Measurements from ENCODE around the gene CEP78.
"Not testable (repeated sequence)": the region's sequence is repeated elsewhere in the genome, so short reads cannot be mapped to it uniquely, and the experiment has no call there.

Gene CEP78

GRCh38 chr9:78235256-78235761 lies 566 bp upstream of the CEP78 start:
- no peak for DNase-seq (ENCODE audit: low read depth)

GRCh38 chr9:78236551-78236910 lies 656 bp downstream of the CEP78 start:
- no peak for DNase-seq (ENCODE audit: low read depth)

- DNase-seq (ENCODE audit: low read depth), result no peak
These were observed 2.5 kb downstream of the CEP78 start for GRCh38 chr9:78238046-78239038.

- no peak for DNase-seq (ENCODE audit: low read depth)
These were observed 3.6 kb downstream of the CEP78 start for GRCh38 chr9:78239506-78239905.

- no peak for DNase-seq (ENCODE audit: low read depth)
These were observed 6.2 kb downstream of the CEP78 start for GRCh38 chr9:78242041-78242440.

- no peak for DNase-seq (ENCODE audit: low read depth)
These were observed 7.3 kb downstream of the CEP78 start for GRCh38 chr9:78243130-78243529.

GRCh38 chr9:78245401-78245800 lies 9.5 kb downstream of the CEP78 start:
- DNase-seq (ENCODE audit: low read depth), result no peak

- DNase-seq (ENCODE audit: low read depth), result no peak
These were observed 12.8 kb downstream of the CEP78 start for GRCh38 chr9:78248635-78249034.

- DNase-seq (ENCODE audit: low read depth), result no peak
These were observed 13.7 kb downstream of the CEP78 start for GRCh38 chr9:78249542-78249941.

- no peak for DNase-seq (ENCODE audit: low read depth)
These were observed 16.7 kb downstream of the CEP78 start for GRCh38 chr9:78252616-78253015.

GRCh38 chr9:78253285-78253684 lies 17.4 kb downstream of the CEP78 start:
- no peak for DNase-seq (ENCODE audit: low read depth)

DNA sequence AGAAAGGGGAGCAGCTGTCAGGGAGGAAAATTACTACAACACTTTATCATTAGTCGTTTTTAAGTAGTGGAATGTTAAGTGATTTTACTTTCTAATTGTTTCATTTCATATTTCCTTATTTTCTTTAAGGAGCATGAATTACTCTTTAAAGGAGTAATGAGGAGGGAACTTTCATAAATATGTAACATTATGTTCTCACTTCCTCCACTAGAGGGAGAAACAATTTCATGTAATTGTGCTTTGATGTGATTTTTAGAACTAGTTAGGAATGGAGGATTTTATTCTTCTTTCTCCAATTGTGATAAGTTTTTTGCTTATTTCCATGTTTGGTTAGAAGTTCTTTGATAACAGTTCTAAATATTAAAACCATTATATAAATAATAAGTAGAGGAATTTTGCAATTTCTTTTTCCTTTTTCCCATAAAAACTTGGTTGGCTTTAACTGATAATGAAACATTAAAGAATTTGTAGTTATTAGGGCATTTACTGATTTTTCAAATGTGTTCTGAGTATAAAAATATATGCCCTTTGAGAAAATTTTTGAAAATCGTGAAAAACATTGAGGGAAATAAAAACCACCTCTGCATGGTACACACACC lies 25.6 kb downstream of the CEP78 start:
- no peak for DNase-seq (ENCODE audit: low read depth)

DNA sequence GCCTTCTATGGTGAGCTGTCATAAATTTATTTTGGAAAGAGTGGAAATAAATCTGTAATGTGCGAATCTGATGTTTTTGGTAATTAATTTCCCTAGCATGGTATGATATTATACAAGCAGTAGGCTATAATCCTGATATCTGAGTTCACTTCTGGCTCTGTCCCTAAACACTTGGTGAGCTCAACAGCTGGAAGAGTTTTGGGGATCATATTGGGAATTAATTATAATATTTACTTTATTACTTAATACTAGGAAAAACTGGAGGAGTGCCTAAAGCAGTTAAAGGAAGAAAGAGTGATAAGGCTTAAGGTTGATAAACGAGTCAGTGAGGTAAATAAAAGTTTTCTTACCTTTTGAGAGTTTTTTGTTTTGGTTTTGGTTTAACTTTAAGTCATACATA lies 26.8 kb downstream of the CEP78 start:
- DNase-seq (ENCODE audit: low read depth), result no peak

DNA sequence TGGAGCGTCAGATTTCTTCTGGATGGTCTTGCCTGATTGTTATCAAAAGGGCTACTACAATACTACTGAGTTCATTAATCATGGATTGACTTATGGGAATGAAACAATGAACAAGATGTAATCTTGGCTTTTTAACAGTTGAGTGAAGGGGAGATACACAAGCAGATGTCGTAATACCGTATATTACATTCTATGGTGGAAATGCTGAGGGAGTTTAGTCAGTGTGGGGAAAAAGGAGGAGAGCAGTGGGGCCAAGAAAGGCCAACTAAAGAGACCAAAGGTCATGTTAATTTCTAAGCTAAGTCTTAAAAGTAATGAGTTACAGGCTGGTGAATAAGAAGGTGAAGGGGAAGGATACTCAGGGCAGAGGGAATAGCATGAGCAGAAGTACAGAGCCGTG lies 32.0 kb downstream of the CEP78 start:
- no peak for DNase-seq (ENCODE audit: low read depth)

DNA sequence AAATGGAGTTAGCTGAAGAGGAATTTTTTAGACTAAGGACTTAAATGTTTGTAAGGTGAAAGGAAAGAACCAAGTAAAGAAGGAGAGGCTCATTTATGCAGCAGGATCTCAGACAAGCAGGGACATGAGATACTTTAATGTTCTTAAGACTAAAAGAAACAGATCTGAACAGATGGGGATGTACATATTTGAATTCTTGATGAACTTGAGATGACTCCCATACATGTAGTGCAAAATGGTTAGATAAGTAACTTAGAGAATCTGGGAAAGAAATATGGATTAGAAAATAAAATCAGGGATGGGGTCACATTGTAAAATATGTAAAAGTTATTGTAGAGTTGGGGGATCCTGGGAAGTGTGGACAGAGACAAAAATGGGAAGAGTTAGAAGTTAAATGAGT lies 33.9 kb downstream of the CEP78 start:
- no peak for DNase-seq (ENCODE audit: low read depth)

- DNase-seq (ENCODE audit: low read depth), result no peak
These were observed 36.4 kb downstream of the CEP78 start for GRCh38 chr9:78272307-78272706.

GRCh38 chr9:78273761-78274160 lies 37.9 kb downstream of the CEP78 start:
- no peak for DNase-seq (ENCODE audit: low read depth)

- DNase-seq (ENCODE audit: low read depth), result no peak
These were observed 42.4 kb downstream of the CEP78 start for GRCh38 chr9:78278177-78278777.

DNA sequence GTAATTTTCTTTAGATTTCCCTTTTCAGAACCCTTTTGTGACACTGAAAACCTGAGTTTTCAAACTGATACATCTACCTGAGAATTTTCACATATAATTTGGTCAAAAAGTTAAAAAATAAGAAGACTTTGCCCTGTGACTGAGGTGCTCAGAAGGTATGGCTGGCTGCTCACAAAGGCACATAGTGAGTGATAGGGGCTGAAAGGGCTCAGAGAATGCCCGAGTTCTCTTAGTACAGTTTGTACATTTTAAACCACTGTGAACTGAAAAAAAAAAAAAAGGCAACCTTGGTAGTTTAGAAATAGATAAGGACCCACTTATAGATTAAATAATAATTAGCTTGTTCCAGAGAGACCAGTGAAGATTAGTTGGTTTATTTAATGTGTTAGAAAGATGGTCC lies 42.9 kb downstream of the CEP78 start:
- DNase-seq (ENCODE audit: low read depth), result no peak

DNA sequence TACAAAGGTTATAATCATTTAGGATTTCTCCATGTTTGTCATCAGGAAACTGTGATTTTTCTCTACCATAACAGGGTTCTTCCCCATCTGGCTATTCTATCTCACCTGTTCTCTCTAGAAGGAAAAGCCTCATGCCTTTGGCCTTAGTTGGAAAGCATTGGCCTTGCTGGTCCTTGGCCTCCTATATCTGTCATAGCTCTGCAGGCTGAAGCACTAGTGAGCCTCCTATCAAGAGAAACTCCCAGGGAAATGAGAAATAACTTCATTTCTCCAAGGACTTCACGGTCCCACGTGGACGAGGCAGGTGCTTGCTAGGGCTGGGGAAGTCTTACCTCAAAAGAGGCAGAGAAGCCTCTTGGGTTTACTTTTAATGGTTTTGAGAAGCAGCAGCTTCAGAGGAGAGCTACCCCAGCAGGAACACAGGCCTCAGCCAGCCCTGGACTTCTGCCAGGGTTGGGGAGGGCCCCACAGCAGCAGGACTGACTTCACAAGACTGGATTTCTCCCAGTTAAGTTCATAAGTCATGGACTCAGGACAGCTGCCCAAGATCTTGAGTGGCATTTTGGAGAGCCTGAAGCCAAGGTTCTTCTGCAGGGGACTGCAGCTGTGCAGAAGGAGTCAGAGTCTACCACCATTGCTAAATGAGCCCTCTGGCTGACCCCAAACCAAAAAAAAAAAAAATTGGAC lies 45.2 kb downstream of the CEP78 start:
- DNase-seq (ENCODE audit: low read depth), result peak; percentile 38

DNA sequence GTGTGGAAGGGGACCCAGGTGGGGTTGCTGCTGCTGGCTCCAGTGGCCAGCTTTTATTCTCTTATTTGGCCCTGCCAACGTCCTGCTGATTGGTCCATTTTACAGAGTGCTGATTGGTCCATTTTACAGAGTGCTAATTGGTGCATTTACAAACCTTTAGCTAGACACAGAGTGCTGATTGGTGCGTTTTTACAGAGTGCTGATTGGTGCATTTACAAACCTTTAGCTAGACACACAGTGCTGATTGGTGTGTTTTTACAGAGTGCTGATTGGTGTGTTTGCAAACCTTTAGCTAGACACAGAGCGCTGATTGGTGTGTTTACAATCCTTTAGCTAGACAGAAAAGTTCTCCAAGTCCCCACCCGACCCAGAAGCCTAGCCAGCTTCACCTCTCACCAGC lies 48.3 kb downstream of the CEP78 start:
- DNase-seq (ENCODE audit: low read depth), result not testable (repeated sequence)

- no peak for DNase-seq (ENCODE audit: low read depth)
These were observed 50.2 kb downstream of the CEP78 start for GRCh38 chr9:78286125-78286524.
